GM12892 (cell line): Measurements from ENCODE around the gene CASKIN1.

Experiments used
- DNase-seq: peaks from one replicate; pipeline ENCODE4 v3.0.0; 2011; ENCODE audit not compliant: insufficient read length
- FAIRE-seq: peaks from 2 replicates; lab custom pipeline; 2011; peaks lifted over from hg19 to GRCh38; lab: Jason Lieb, UNC
- POLR2A ChIP-seq: IDR thresholded peaks from 2 replicates; pipeline ENCODE4 v1.6.1; 2011; ENCODE audit warnings: low read depth, low read length, control low read depth
- POLR2AphosphoS5 ChIP-seq: IDR thresholded peaks from 2 replicates; pipeline ENCODE4 v1.6.1; 2011; ENCODE audit warnings: low read depth, low read length, control low read depth
- TAF1 ChIP-seq: IDR thresholded peaks from 2 replicates; pipeline ENCODE4 v1.6.1; 2011; ENCODE audit warnings: low read depth, mild to moderate bottlenecking, control low read depth, low read length, borderline replicate concordance

The CASKIN1 gene

DNA sequence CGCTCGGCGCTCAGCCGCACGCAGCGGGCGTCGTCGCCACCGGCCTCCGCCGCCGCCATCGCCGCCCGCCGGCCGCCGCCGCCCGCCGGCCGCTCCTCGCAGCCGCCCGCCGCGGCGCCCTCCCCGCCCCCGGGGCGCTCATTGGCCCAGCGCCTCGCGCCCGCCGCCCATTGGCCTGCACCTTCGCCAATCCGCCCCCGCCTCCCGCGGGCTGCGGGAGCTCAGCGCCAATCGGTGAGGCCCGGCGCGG lies 18.2 kb upstream of the CASKIN1 start, which contains the start of gene PGP:
TSS of gene PGP (minus strand) at position 122 of the 250 bp plus-strand sequence. CDS start at position 59, 63 bp downstream.
- TF ChIP-seq TAF1 (no peak), POLR2AphosphoS5 (no peak), POLR2A (no peak)
- FAIRE-seq (peak; percentile 97), DNase-seq (no peak)

- TF ChIP-seq POLR2AphosphoS5 (no peak; the same call in 1 of the 2 replicates), TAF1 (no peak), POLR2A (no peak; the same call in 1 of the 2 replicates)
- DNase-seq (no peak), FAIRE-seq (no peak)
These were observed 17.7 kb upstream of the CASKIN1 start for GRCh38 chr16:2213817-2214718.

- TF ChIP-seq TAF1 (no peak), POLR2AphosphoS5 (no peak), POLR2A (peak; percentile 38)
- FAIRE-seq: no peak
- no peak for DNase-seq
These were observed 16.2 kb upstream of the CASKIN1 start for GRCh38 chr16:2212362-2213324.

- FAIRE-seq: no peak
- TF ChIP-seq POLR2A (no peak), TAF1 (no peak), POLR2AphosphoS5 (no peak)
- DNase-seq: no peak
These were observed 15.5 kb upstream of the CASKIN1 start for GRCh38 chr16:2211923-2212347.

GRCh38 chr16:2210386-2211365 lies 14.3 kb upstream of the CASKIN1 start, which contains the start of gene BRICD5:
Gene BRICD5, minus strand, starts transcription at chr16:2210863. Its CDS starts 30 bp downstream, at chr16:2210833.
- DNase-seq (no peak), FAIRE-seq (no peak)
- TF ChIP-seq POLR2A (peak; percentile 13; the same call in 1 of the 2 replicates), TAF1 (no peak), POLR2AphosphoS5 (peak; percentile 11; the same call in 1 of the 2 replicates)

- TF ChIP-seq POLR2AphosphoS5: no peak
- TF ChIP-seq TAF1: no peak
- TF ChIP-seq POLR2A: no peak
- DNase-seq (no peak), FAIRE-seq (no peak)
These were observed 13.6 kb upstream of the CASKIN1 start for GRCh38 chr16:2210009-2210332.

GRCh38 chr16:2209258-2210008 lies 13.0 kb upstream of the CASKIN1 start:
- FAIRE-seq: no peak
- DNase-seq: no peak

DNA sequence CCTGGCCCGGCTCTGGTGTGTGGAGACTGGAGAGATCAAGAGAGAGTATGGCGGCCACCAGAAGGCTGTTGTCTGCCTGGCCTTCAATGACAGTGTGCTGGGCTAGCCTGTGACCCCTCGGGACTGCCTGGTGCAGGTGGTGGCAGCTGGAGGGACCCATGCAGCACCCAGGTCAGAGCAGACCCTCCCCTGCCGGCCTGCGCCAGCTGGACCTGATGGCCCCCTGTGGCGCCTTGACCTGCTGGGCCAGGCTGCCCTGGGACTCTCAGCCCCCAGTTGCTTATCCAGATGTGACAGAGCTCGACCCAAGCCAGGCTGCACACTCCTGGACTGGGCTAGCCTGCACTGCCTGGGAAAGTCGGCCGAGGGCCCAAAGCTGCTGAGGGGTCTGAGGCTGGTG lies 12.4 kb upstream of the CASKIN1 start:
- DNase-seq (no peak), FAIRE-seq (no peak)
- no peak for TF ChIP-seq TAF1
- no peak for TF ChIP-seq POLR2A
- no peak for TF ChIP-seq POLR2AphosphoS5

More at GRCh38 chr16:2209258-2210008, 13.0 kb upstream of the CASKIN1 start:
- TF ChIP-seq POLR2AphosphoS5 (no peak), TAF1 (no peak), POLR2A (no peak)

GRCh38 chr16:2208308-2208707 lies 11.9 kb upstream of the CASKIN1 start:
- FAIRE-seq (no peak), DNase-seq (no peak)
- TF ChIP-seq POLR2A (no peak), POLR2AphosphoS5 (no peak), TAF1 (no peak)
